Heart left ventricle (tissue), 13 donors: ENCODE results near the gene ID1.
"Not testable (repeated sequence)": the region's sequence is repeated elsewhere in the genome, so short reads cannot be mapped to it uniquely, and the experiment has no call there.

Experiments
- POLR2A ChIP-seq, 2 donors: fragments of 450-650 bp; IDR thresholded peaks; one replicate each; pipeline ENCODE4 v1.6.1; 2017; ENCODE audit warnings: antibody characterized with exemption in 2 of 2, mild to moderate bottlenecking in 2 of 2, moderate library complexity in 2 of 2
- TF ChIP-seq, protein P1 (sequence below), 12 donors: fragments of 200-600 bp; sonication (generic) in 4 of 12; IDR thresholded peaks; one replicate each; pipeline versions ENCODE4 v1.5.0 to v1.8.0; 2018 to 2022; ENCODE audit warnings: antibody characterized with exemption in 12 of 12, mild to moderate bottlenecking in 5 of 12
- donor health status: ischemic (EF 13 %, LVEDD 7.1; RV severe dilation, severe dysfunction).
- donor health status: DM: no; HTN: yes; CAD: no.
- donor health status: DM: no; HTN: no; CAD: no.
- donor health status: ischemic (EF 25% LVEDD 6.9; RV normal size, moderate dysfunction).
- donor health status: ischemic (EF 25% LVEDD 5.7; RV mildly dilated, moderate dysfunction).
- donor health status: ischemic (EF 35%, LVEDD 5.7; RV mildly dilated, moderate dysfunction).
- donor health status: nonischemic (EF 11% LVEDD 7.7; RV severe dilation, severe dysfunction).
- donor health status: DM: yes; HTN: yes; CAD: no.
- donor health status: PGD.
- donor health status: ischemic (EF 29% LVEDD 5.4; RV normal size, mild dysfunction).
- donor health status: nonischemic (EF 23%, LVEDD 6.1; RV moderate dilation, normal function).

DNA sequence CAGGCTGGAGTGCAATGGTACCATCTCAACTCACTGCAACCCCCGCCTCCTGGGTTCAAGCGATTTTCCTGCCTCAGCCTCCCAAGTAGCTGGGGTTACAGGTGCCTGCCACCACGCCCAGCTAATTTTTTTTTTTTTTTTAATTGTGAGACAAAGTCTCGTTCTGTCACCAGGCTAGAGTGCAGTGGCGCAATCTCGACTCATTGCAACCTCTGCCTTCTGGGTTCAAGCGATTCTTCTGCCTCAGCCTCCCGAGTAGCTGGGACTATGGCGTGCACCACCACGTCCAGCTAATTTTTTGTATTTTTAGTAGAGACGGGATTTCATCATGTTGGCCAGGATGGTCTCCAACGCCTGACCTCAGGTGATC is 7.2 kb downstream of the ID1 start:
- TF ChIP-seq, protein P1, sequence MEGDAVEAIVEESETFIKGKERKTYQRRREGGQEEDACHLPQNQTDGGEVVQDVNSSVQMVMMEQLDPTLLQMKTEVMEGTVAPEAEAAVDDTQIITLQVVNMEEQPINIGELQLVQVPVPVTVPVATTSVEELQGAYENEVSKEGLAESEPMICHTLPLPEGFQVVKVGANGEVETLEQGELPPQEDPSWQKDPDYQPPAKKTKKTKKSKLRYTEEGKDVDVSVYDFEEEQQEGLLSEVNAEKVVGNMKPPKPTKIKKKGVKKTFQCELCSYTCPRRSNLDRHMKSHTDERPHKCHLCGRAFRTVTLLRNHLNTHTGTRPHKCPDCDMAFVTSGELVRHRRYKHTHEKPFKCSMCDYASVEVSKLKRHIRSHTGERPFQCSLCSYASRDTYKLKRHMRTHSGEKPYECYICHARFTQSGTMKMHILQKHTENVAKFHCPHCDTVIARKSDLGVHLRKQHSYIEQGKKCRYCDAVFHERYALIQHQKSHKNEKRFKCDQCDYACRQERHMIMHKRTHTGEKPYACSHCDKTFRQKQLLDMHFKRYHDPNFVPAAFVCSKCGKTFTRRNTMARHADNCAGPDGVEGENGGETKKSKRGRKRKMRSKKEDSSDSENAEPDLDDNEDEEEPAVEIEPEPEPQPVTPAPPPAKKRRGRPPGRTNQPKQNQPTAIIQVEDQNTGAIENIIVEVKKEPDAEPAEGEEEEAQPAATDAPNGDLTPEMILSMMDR (IDR thresholded peaks at IDR 0.05), result not testable (repeated sequence)
- not testable (repeated sequence) for TF ChIP-seq POLR2A (IDR thresholded peaks at IDR 0.05)
